Karpas-422 (cell line): ENCODE measurements around the gene OTUB2. TPM values are rescaled to one million over a fixed set of nuclear protein-coding genes. Genes with fewer than 3 reads are reported as not detected.

Experiments
- DNase-seq: peaks from one replicate; pipeline ENCODE4 v3.0.0-alpha.2; 2015
- H2AFZ ChIP-seq: fragments of 200-600 bp; sonication (generic); 2 replicates; pipeline ENCODE4 v1.6.1; 2014; ENCODE audit warnings: antibody characterized with exemption, low read length, mixed read lengths
- H3K27ac ChIP-seq: fragments of 200-600 bp; sonication (generic); 2 replicates; pipeline ENCODE4 v1.5.1; 2014; ENCODE audit warnings: mild to moderate bottlenecking, low read length, moderate library complexity
- H3K27me3 ChIP-seq: fragments of 200-600 bp; sonication (generic); 2 replicates; pipeline ENCODE4 v1.6.1; 2014; ENCODE audit warnings: low read length, mixed read lengths
- H3K36me3 ChIP-seq: fragments of 200-600 bp; sonication (generic); 2 replicates; pipeline ENCODE4 v1.6.1; 2014; ENCODE audit warnings: low read length, mixed read lengths; ENCODE audit not compliant: insufficient read depth
- H3K4me1 ChIP-seq: fragments of 200-600 bp; sonication (generic); 2 replicates; pipeline ENCODE4 v1.6.1; 2014; ENCODE audit warnings: mild to moderate bottlenecking, low read length, mixed read lengths
- H3K4me2 ChIP-seq: fragments of 200-600 bp; sonication (generic); 2 replicates; pipeline ENCODE4 v1.6.1; 2014; ENCODE audit warnings: low read length, low read depth, mild to moderate bottlenecking; ENCODE audit not compliant: poor library complexity, severe bottlenecking
- H3K4me3 ChIP-seq: fragments of 200-600 bp; sonication (generic); 2 replicates; pipeline ENCODE4 v1.5.1; 2014; ENCODE audit warnings: mild to moderate bottlenecking, antibody characterized with exemption, low read length, mixed read lengths
- H3K79me2 ChIP-seq: fragments of 200-600 bp; sonication (generic); 2 replicates; pipeline ENCODE4 v1.6.1; 2014; ENCODE audit warnings: mild to moderate bottlenecking, low read length, mixed read lengths
- H3K9ac ChIP-seq: fragments of 200-600 bp; sonication (generic); 2 replicates; pipeline ENCODE4 v1.6.0; 2014; ENCODE audit warnings: low read length
- H3K9me2 ChIP-seq: fragments of 200-600 bp; sonication (generic), shearing (Covaris generic); replicated peaks from 2 replicates; pipeline ENCODE4 v1.6.0; 2014; ENCODE audit warnings: mild to moderate bottlenecking, low read length, moderate library complexity; ENCODE audit not compliant: insufficient read depth
- H3K9me3 ChIP-seq: fragments of 300-700, 200-600 bp; sonication (generic); 2 replicates; pipeline ENCODE4 v1.6.1; 2014; ENCODE audit warnings: low read length, mixed read lengths
- H4K20me1 ChIP-seq: fragments of 200-600 bp; sonication (generic); 2 replicates; pipeline ENCODE4 v1.6.1; 2014; ENCODE audit warnings: mild to moderate bottlenecking, antibody characterized with exemption, low read length, low read depth; ENCODE audit not compliant: insufficient read depth
- total RNA-seq: library from RNA; depleted of rRNA; stranded (reverse); fragments of >200 nt; shearing (Covaris generic); gene quantifications from 2 replicates; pipeline ENCODE4 v1.2.3, GENCODE V29; 2014; ENCODE audit warnings: low replicate concordance

OTUB2 gene
- total RNA-seq, 1 experiment from 2014 or later, result not detected

DNA sequence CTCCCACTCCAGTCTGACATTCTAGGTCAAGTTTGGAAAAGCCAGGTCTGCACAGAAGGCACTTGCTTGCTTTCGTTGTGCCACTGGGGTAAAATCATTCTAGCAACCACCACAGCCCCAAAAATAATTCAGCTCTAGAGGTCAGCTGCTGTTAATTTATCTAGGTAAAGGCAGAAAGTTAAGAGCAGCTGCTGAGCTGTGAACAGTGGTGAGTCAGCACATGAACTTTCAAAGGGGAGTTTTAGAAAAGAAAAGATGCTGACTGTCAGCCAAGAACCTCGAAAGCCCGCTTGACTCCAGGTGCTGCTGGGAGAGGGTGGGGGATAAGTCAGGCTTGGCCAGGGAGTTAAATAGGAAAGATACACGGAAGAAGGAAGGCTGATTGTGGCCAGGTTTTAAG lies 16.4 kb upstream of the OTUB2 start:
- Histone ChIP-seq H3K79me2 (no peaks in the 10 kb centered on the region), H3K4me2 (no peak overlapping the region), H2AFZ (no peak overlapping the region), H3K36me3 (no peaks in the 10 kb centered on the region), H3K4me3 (no peak overlapping the region), H3K27me3 (no peaks in the 10 kb centered on the region), H3K9me2 (no peaks in the 10 kb centered on the region), H3K27ac (no peak overlapping the region), H3K4me1 (no peaks in the 10 kb centered on the region), H4K20me1 (0 out of 2 replicates have a peak, but pooled peaks cover 4% of the 10 kb centered on the region), H3K9ac (no peak overlapping the region), H3K9me3 (no peaks in the 10 kb centered on the region)
- DNase-seq, result no peak

DNA sequence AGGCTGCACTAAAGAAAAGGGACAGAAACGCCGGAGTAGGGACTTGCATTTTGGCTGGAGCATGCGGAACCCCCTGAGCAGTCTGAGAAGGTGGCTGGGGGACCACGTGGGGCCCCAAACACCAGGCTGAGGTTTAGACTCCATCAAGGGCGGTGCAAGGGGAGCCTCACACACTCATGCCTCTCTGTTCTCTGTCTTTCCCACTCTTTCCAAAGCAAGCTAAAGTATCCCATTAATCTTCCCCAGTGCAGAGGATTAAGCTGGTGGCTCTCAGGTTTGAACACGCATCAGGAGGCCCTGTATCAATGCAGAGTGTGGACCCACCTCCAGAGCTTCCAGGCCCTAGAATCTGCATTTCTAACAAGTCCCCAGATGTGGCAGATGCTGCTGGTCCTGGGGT lies 15.5 kb upstream of the OTUB2 start:
- no peaks in the 10 kb centered on the region for H3K9me3 ChIP-seq
- no peaks in the 10 kb centered on the region for H4K20me1 ChIP-seq
- H3K27ac ChIP-seq, result no peak overlapping the region
- no peak overlapping the region for H3K9ac ChIP-seq
- no peaks in the 10 kb centered on the region for H3K9me2 ChIP-seq
- no peaks in the 10 kb centered on the region for H3K4me1 ChIP-seq
- no peak overlapping the region for H3K4me3 ChIP-seq
- no peak for DNase-seq
- H3K27me3 ChIP-seq, result no peaks in the 10 kb centered on the region
- H2AFZ ChIP-seq, result no peak overlapping the region
- no peak overlapping the region for H3K4me2 ChIP-seq
- H3K36me3 ChIP-seq, result no peaks in the 10 kb centered on the region
- no peaks in the 10 kb centered on the region for H3K79me2 ChIP-seq

DNA sequence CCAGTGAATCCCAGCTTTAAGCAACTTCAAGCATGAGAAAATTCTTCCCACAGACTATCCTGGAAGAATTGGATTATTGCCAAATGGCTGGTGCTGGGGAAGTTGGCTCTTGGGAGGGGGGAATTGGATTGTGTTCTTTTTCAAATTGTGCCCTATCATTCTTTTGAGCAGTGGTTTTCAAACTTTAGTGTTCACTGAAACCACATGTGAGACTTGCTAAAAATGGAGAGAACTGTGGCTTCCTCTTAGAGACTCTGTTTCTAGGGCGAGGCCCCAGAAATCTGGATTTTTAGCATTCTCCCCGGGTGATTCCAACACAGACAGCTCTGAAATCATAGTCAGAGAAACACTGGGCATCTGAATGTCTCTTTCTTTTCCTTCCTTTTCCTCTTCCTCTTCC lies 14.3 kb upstream of the OTUB2 start:
- Histone ChIP-seq H3K4me2 (no peak overlapping the region), H4K20me1 (no peaks in the 10 kb centered on the region), H3K36me3 (no peaks in the 10 kb centered on the region), H3K79me2 (no peaks in the 10 kb centered on the region), H3K9me2 (no peaks in the 10 kb centered on the region), H2AFZ (no peak overlapping the region), H3K27me3 (no peaks in the 10 kb centered on the region), H3K27ac (no peak overlapping the region), H3K9me3 (no peaks in the 10 kb centered on the region), H3K4me1 (no peaks in the 10 kb centered on the region), H3K9ac (no peak overlapping the region), H3K4me3 (no peak overlapping the region)
- no peak for DNase-seq

DNA sequence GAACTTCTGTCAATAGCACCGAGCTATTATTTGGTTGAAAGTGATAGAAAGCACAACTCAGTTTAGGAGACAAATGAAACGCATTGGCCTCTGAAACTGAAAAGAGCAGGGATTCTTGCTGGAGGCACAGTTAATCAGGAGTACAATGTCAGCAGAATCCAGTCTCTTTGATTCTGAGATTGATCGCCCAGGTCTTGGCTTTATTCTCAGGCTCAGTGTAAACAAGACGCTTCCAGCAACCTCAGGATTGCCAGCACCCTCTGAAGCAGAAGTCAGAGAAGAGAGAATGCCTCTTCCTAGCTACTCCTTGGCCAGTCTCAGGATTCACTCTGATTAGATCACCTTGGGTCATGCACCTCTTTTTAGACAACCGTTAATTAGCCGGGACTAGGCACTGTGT lies 11.8 kb upstream of the OTUB2 start:
- H3K4me1 ChIP-seq, result no peaks in the 10 kb centered on the region
- H3K4me2 ChIP-seq, result no peak overlapping the region
- no peak overlapping the region for H2AFZ ChIP-seq
- no peaks in the 10 kb centered on the region for H3K27me3 ChIP-seq
- no peaks in the 10 kb centered on the region for H3K79me2 ChIP-seq
- H3K9ac ChIP-seq, result no peak overlapping the region
- H3K9me2 ChIP-seq, result no peaks in the 10 kb centered on the region
- H3K9me3 ChIP-seq, result no peaks in the 10 kb centered on the region
- H3K4me3 ChIP-seq, result no peak overlapping the region
- no peaks in the 10 kb centered on the region for H4K20me1 ChIP-seq
- H3K36me3 ChIP-seq, result no peaks in the 10 kb centered on the region
- no peak for DNase-seq
- H3K27ac ChIP-seq, result no peak overlapping the region

DNA sequence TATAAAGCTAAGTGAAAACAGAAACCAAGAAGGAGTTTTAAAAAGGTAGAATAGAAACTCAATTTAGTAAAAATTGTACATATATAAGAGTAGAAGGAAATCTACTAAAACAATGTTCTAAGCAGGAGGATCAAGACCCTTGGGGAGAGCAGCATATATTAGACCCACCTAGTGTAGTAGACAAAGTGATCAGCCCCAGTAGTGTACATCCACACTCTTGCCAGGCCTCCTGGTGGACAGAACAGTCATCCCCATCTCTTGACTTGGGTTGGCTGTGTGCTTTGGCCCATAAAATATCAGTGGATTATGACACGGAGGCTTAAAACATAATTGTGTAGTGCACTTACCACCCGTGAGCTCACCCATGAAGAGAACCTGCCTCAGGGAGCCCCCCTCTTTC lies 10.9 kb upstream of the OTUB2 start:
- Histone ChIP-seq H3K9me3 (no peaks in the 10 kb centered on the region), H2AFZ (no peak overlapping the region), H3K27ac (no peak overlapping the region), H3K9me2 (no peaks in the 10 kb centered on the region), H3K9ac (no peak overlapping the region), H3K4me3 (no peak overlapping the region), H4K20me1 (no peaks in the 10 kb centered on the region), H3K36me3 (no peaks in the 10 kb centered on the region), H3K4me1 (no peaks in the 10 kb centered on the region), H3K27me3 (no peaks in the 10 kb centered on the region), H3K79me2 (no peaks in the 10 kb centered on the region), H3K4me2 (no peak overlapping the region)
- no peak for DNase-seq

DNA sequence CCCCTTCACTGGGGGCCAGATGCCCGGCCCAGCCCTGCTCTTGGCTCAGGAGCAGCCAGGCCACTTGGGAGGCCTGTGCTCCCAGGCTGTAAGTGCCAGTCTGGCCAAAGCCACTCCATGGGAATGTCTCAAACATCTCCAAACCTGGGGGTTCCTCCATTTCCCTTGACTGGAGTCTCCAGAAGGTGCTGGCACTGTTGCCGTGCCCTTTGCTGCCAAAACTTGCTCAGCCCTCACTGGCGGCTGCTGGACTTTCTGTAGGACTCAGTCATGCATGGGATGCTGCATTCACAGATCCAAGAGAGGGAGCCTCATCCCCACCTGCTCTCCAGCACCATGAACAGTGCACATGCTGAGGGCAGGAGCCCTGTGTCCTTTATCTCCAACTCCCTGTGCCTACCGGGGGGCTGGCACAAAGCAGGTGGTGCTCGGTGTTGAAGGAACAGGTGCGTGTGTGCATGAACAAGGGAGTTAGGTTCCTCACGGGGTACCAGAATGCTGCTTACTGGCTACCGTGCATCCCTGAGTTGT lies 9.6 kb upstream of the OTUB2 start:
- Histone ChIP-seq H3K27me3 (no peaks in the 10 kb centered on the region), H3K4me1 (no peaks in the 10 kb centered on the region), H3K4me3 (no peak overlapping the region), H4K20me1 (no peaks in the 10 kb centered on the region), H3K9me3 (no peaks in the 10 kb centered on the region), H3K4me2 (no peak overlapping the region), H3K79me2 (no peaks in the 10 kb centered on the region), H3K9me2 (no peaks in the 10 kb centered on the region), H3K9ac (no peak overlapping the region), H3K36me3 (no peaks in the 10 kb centered on the region), H3K27ac (no peak overlapping the region), H2AFZ (no peak overlapping the region)
- DNase-seq, result no peak

DNA sequence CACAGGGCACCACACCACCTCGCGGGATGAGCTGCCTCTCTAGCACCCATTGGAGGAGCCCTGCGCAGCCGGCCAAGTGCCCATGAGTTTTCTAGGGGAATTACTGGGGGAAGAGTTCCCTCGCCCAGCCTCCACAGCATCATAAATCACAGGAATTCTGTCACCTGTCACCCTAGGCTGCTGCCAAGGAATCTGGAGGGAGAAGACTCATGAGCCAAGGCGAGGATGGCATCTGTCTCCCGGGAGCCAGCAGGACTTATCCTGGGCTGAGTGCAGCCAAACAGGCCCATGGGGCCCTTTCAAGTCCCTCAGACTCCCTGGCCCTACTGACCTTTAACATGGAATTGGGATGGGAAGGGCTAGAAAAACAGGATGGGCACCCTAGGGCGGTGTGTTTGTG lies 7.8 kb upstream of the OTUB2 start:
- Histone ChIP-seq H3K4me3 (no peak overlapping the region), H3K27ac (no peak overlapping the region), H3K4me1 (no peaks in the 10 kb centered on the region), H3K9me2 (no peaks in the 10 kb centered on the region), H3K36me3 (no peaks in the 10 kb centered on the region), H4K20me1 (no peaks in the 10 kb centered on the region), H3K9ac (no peak overlapping the region), H3K27me3 (no peaks in the 10 kb centered on the region), H3K4me2 (no peak overlapping the region), H3K9me3 (no peaks in the 10 kb centered on the region), H3K79me2 (no peaks in the 10 kb centered on the region), H2AFZ (no peak overlapping the region)
- DNase-seq, result no peak

DNA sequence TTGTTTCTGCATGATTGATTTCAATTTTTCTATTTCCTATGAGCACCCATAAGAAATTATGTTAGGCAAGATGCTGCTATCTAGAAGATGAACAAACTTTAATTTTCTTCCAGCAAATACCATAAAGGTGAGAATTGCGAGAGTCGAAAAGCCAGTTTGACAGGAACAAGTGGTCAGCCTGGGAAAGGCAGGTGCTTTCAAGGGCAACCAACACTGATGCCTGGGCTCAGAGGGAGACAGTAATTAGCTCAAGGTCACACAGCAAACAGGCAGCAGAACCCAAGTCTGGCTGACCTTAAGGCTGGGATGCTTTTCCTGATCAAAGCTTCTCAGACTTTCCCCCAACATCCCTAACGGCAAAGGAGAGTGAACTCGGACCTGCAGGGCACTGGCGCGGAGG lies 6.8 kb upstream of the OTUB2 start:
- Histone ChIP-seq H4K20me1 (no peaks in the 10 kb centered on the region), H3K9me2 (no peaks in the 10 kb centered on the region), H2AFZ (no peak overlapping the region), H3K27me3 (no peaks in the 10 kb centered on the region), H3K4me2 (no peak overlapping the region), H3K4me1 (no peaks in the 10 kb centered on the region), H3K27ac (no peak overlapping the region), H3K9ac (no peak overlapping the region), H3K36me3 (no peaks in the 10 kb centered on the region), H3K9me3 (no peaks in the 10 kb centered on the region), H3K79me2 (no peaks in the 10 kb centered on the region), H3K4me3 (no peak overlapping the region)
- no peak for DNase-seq

DNA sequence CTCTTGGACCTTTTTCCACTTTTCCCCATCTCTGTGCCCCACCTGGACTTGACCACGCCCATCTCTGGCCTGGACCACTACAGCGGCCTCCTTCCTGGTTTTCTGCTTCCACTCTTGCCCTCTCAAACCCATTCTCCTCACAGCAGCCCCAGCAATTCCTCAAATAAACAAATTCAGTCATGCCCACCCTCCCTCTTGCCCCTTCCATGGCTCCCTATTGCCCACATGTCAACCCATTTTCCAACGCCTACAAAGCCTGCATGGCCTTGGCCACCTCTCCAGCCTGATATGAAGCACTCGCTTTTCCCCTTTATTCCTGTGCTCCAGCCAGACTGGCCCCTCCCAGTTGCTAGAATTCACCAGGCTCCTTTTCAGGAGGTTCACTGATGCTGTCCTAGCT lies 5.9 kb upstream of the OTUB2 start:
- DNase-seq, result no peak
- Histone ChIP-seq H3K27ac (no peak overlapping the region), H3K9ac (no peak overlapping the region), H3K4me3 (no peak overlapping the region), H2AFZ (no peak overlapping the region), H3K36me3 (no peaks in the 10 kb centered on the region), H3K27me3 (no peaks in the 10 kb centered on the region), H3K9me3 (no peaks in the 10 kb centered on the region), H3K9me2 (no peaks in the 10 kb centered on the region), H4K20me1 (no peaks in the 10 kb centered on the region), H3K4me2 (no peak overlapping the region), H3K79me2 (no peaks in the 10 kb centered on the region), H3K4me1 (no peaks in the 10 kb centered on the region)
